ENCODE measurements around the gene ADGRL1.

- TF ChIP-seq CTCF (IDR thresholded peaks at IDR 0.05) (no peak), POLR2A (IDR thresholded peaks at IDR 0.05) (no peak)
Measured at GRCh38 chr19:14156971-14157717, 48.8 kb downstream of the ADGRL1 start.
